GM12878 (cell line): ENCODE data around the gene NBR1.

ENCODE experiments used
- CHD4 ChIP-seq: fragments of 200-600 bp; sonication (generic); IDR thresholded peaks from 2 replicates; pipeline ENCODE4 v1.6.1; 2016; ENCODE audit warnings: mild to moderate bottlenecking
- EZH2 ChIP-seq: IDR thresholded peaks from 2 replicates; pipeline ENCODE4 v1.6.1; 2012; ENCODE audit warnings: low read depth, mild to moderate bottlenecking, control low read depth, inconsistent platforms, low read length, borderline replicate concordance; ENCODE audit not compliant: control insufficient read depth
- SUZ12 ChIP-seq: fragments of 200-600 bp; sonication (generic); IDR thresholded peaks from one replicate; pipeline ENCODE4 v1.6.1; 2018; ENCODE audit warnings: antibody characterized with exemption, mild to moderate bottlenecking; ENCODE audit not compliant: unreplicated experiment

- TF ChIP-seq SUZ12, result no peak
- no peak for TF ChIP-seq CHD4
- no peak for TF ChIP-seq EZH2
Measured at GRCh38 chr17:43140396-43141332, 30.4 kb upstream of the NBR1 start.
